GM21737 (cell line): ENCODE measurements around the gene VPS13C.

Experiments
- ATAC-seq: cut with Tn5 transposase; IDR thresholded peaks from one replicate; pipeline ENCODE4 v1.9.1; 2021; ENCODE audit warnings: mild to moderate bottlenecking, moderate library complexity; ENCODE audit not compliant: unreplicated experiment

VPS13C gene

DNA sequence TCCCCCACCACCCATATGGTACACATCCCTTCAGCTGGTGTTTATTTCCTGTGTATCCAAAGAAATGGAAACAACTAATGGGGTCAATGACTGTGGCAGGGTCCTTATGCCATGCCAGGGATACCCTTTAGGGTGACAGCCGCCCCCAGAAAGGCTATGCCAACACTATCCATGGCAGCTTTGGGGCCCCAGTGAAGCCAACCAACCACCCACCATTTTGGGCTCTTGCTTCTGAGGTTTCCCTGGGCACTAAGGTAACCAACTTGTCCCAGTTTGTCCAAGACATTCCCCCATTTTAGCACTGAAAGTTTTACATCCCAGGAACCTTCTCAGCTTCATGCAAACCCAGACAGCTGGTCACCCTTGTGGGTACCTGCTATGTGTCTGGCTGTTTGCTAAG, 233.1 kb downstream of the VPS13C start:
- ATAC-seq: no peak

DNA sequence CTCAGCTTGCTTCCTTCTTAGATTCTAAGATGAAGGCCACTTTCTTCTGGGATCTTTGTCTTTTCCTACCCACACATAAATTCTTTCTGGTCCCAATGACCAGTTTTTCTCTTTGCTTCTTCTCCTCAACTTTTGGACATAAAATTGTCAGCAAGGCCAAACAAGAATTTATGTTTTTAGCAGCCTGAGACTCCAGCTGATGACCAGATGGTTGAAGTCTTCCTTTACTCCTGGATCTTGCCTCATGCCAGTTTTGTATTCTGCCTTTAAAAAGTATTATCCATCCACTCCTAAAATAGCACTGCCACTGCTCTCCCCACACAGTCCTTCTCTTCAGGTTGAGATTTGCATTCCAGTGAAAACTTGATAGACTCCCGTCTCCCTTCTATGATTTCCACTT, 236.0 kb downstream of the VPS13C start:
- ATAC-seq: no peak

DNA sequence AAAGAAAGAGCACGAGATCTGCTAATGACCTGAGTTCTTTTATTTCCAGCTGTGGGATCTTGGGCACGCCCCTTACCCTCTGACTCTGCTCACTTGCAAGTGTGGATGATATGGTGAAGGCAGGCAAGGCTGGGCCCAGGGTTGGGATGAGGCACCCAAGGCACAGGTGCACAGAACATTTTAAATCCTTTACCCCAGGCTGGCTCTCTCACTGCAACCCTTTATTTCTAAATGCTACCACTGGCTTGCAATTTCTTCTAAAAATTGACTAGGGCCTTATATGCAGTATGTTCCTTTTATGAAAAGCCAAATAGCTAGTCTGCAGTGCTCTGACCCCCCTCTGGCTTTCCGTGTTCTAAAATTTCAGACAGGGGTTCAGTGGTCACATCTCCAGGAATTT, 237.7 kb downstream of the VPS13C start:
- ATAC-seq: no peak

DNA sequence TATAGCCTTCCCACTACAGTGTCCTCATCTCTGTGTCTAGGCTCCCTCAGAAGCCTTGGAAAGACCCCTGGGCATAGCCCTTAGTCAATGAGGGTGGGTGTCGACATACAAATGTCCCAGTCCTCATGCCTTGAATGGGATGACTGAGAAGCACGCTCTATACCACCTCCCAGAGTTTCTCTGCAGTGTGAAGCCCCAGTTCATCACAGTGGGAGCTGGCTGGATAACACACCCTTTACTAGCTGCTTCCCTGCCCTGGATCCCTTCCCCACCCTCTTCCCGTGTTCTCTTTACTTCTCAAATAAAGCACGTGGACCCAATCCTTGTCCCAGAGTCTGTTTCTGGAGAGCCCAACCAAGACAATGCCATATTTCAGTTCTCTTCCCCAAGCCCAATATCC, 239.3 kb downstream of the VPS13C start:
- ATAC-seq: no peak

DNA sequence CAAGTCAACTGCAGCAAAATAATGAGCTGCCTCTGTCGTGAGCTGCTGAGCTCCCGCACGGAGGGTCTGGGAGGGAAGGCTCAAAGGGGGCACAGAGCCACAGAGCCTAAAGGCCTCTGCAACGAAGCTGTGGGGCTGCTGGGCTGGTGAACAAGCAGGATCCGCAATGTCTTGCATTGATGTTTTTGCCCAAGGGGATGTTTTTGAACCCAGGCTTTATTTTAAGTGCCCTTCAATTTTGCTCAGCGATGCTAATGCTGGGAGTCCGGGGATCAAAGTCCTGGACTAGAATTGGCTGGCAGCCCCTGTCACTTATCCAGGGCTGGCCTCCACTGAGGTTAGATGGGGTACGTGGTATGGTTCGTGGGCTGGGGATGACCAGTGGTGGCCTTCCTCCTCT, 240.0 kb downstream of the VPS13C start:
- ATAC-seq: no peak

DNA sequence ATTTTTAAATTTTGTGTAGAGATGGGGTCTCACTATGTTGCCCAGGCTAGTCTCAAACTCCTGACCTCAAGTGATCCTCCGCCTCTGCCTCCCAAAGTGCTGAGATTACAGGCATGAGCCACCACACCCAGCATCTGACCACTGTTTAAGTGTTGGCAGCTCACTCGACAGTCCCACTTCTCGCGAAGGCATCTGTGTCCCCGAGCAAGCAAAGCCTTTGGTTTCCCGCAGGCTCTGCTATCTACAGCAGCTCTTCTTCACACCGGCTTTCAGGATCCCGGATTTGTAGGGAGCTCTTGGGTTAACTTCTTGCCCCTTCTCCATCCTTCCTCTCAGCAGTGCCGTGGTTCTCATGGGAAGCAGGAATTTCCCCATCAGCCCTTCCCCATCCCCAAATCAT, 240.9 kb downstream of the VPS13C start:
- ATAC-seq: no peak

DNA sequence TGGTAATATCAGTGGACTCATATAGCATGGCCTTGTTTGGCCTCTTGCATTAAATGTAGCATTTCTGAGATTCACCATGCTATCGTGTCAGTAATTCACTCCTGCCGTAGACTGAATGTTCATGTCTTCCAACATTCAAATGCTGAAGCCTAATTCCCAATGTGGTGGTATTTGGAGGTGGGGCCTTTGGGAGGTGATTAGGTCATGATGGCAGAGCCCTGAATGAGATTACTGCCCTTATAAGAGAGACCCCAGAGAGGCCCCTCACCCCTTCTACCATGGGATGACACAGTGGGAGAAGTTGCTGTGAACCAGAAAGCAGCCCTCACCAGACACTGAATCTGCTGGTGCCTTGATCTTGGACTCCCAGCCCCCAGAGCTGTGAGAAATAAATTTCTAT, 241.4 kb downstream of the VPS13C start:
- ATAC-seq: no peak

DNA sequence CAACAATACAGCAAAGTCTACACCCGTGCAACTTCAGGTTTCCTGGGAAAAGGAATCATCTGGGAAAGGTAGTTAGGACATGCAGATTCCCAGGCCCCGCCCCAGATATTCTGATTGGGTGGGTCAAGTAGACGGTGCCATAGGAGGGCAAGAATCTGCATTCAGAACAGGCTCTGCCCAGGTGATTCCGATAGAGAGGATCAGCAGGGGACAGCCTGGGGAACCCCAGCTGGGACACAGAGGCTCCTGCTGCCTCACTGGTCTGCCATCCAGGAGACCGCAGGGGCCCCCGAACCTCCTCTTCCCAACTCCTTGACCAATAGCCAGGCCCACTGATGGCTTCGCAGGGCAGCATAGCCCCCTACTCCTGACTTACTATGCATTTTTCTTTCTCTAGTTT, 243.4 kb downstream of the VPS13C start:
- ATAC-seq: no peak

DNA sequence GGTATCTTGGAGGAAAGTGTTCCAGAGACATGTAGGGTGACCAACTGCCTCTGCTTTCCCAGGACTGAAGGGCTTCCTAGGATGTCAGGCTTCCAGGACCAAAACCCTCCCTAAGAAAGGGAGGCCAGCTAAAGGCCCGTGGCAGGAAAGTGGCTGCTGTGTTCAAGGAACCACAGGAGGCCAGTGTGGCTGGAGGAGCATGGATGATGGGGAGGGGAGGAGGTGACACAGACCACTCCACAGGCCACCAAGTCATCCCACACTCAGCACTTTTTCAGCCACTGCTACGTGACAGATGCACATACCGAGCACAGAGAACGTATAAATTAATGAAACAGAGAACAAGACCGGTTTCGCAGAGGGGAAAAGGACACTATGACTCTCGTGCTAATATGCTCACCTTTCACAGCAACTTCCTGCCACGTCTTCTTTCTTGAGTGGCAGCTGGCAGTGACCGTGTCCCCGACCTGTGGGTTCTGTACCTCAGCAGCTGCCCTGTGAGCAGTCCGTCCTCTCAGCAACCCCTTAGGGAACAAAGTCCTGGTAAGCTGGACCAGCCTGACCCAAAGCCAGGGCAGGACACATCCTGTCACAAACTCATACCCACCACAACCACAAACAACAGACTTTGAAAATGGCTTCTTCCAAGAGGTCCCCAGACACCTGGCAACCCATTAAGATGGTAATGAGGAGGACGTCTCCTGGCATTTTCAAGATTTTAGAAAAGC, 244.7 kb downstream of the VPS13C start:
- ATAC-seq: no peak

DNA sequence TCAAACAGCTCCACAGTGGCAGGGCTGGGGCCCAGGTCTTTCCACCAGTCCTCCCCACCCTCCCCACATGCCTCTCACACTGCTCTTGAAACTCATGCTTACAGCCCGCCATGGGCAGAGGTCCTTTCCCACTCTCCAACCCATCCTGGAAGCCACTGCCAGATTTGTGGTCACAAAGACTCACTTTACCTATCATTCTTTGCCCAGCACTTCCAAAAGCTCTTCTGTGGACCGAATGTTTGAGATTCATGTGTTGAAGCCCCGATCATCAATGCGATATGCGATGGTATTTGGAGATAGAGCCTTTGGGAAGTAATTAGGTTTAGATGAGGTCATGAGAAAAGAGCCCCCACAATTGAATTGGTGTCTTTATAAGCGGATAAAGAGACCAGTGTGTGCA, 247.8 kb downstream of the VPS13C start:
- no peak for ATAC-seq

DNA sequence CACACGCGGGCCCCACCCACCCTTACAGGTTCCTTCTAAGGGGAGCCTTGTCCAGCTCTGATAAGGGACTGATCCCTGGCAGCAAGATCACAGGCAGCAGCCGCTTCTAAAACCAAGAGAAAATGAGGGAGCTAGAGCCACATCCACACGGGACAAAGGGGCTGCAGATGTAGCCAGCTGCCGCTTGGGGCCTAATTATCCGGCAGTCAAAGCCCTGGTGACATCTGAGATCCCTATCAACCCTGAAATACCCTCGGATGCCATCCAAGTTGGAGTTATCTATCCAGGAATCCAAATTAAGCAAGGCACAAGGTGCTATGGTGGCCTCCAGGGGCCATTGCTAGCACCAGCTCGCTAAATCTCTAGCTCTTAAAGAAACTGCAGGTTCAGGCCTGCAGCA, 248.3 kb downstream of the VPS13C start:
- ATAC-seq: no peak

DNA sequence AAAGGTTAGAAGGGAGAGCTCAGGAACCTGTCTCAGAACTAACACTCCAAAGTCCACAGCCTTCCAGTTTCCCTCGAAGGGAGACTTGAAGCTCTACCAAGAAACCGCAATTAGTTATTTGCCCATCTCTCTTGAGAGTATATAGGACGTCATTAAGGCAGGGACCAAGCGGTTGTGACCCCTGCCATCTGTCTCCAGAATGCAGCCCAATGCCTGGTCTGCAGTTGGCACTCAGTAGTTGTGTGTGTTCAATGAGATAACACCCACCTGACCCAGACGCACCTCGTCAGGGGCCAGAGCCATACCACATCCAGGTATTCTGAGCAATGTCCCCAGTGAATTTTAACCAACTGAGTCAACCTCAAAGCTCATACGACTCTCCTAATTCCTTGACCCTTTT, 251.0 kb downstream of the VPS13C start:
- ATAC-seq: no peak

DNA sequence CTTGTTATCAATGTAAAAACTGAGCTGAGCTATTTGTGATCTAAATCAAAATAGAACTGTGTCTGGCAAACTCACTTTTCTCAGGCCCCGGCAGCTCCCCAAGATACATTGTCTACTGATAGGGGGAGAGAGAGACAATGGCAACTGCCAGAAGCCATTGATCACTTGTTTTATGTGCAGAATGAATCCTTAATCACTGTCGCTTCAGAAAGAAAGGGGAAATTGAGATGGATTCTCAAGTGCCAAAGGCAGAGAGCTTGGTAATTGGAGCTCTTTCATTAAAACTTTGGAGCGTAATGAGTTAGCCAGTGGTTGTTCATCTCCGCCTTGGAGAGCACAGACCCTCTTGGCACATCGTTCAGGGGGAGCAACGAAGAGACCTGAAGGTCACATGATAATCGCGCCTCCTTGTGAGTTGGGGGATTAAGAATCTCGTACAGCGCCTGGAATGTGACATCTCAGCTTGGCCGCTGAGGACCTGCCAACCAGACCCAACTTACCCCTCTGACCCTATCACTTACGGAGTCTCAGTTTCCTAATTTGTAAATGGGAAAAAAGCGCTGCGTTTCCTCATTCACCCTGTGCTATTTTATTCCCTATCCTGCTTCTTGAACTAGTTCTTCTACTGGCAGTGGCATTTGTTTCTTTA, 252.8 kb downstream of the VPS13C start:
- ATAC-seq: no peak
